T1000 (cell line): ENCODE results near the gene ST3GAL2.

Experiments used
- DNase-seq: peaks from one replicate; lab custom pipeline; 2025; ENCODE audit warnings: mixed read lengths; lab: John Stamatoyannopoulos, UW

Gene ST3GAL2, protein sequence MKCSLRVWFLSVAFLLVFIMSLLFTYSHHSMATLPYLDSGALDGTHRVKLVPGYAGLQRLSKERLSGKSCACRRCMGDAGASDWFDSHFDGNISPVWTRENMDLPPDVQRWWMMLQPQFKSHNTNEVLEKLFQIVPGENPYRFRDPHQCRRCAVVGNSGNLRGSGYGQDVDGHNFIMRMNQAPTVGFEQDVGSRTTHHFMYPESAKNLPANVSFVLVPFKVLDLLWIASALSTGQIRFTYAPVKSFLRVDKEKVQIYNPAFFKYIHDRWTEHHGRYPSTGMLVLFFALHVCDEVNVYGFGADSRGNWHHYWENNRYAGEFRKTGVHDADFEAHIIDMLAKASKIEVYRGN

DNA sequence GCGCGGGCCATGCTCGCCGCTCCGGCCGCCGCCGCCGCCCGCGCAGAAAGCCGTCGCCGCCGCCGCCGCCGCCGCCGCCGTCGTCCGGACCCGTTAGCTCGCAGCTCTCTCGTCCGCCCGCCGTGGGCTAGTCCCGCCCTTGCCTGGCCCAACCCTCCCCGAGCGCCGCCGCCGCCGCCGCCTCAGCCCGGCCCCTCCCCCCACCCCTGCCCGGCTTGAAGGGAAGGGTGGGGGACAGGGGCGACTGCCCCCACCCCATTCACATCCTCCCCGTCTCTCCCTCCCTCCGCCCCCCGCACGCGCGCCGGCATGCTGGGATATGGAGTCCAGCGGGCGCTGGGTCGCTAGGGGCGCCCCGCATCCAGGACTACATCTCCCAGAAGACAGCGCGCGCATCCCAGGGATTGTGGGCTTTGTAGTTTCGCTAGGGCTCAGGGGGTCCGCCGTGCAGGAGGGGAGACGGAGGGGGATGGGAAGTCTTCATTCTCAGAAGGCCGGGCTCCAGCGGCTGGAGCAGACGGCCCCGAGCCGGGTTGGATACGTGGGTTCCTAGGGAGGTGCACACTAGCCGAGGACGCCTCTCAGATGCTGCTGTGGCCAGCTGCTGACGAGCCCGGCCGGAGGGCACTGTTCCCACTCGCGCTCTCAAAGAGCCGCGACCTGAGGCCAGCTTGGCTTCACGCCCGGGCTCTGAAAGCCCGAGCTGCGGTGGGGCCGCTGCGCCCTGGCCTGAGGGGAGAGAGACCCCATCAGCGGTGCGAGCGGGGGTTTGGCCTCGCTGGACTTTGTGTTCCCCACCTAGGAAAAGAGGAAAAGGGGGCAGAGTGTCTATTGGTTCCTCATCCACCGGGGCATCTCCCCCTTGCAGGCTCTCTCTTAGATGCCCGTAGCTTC lies at the start of gene ST3GAL2:
Gene ST3GAL2, minus strand, starts transcription at position 132 of the 894 bp plus-strand sequence. CDS start 40,570 bp downstream, outside the sequence.
- DNase-seq = peak; percentile 75

DNA sequence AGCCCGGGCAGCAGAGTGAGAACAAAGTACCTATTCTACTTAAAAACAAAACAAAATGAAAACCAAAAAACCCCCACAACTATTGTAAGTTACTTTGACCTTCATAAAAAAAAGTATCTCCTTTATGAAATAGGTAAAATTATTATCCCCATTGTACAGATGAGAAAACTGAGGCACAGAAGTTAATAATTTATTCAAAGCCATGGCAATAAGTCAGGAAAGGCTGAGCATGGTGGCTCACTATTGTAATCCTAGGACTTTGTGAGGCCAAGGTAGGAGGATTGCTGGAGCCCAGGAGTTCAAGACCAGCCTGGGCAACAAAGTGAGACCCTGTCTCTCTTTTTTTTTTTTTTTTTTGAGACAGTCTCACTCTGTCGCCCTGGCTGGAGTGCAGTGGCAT lies 46.0 kb upstream of the ST3GAL2 start:
- no peak for DNase-seq

DNA sequence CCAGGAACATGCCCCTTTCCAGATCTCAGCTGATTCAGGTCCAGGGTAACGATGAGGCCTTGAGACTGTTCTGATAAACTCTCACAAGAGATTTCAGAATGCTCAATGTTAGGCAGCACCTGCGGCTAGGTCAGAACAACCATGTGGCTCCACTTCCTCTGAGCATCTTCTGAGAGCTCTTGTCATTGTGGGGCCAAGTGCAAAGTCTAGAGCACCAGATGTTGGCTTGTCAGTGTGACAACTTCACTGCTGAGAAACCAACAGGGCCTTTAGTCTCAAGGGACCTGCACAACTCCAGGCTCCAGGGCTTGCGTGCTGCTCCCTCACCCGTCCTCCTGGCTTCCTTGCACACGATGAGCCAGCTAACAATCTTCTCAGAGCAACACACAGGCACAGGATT lies 44.5 kb upstream of the ST3GAL2 start:
- DNase-seq = no peak

DNA sequence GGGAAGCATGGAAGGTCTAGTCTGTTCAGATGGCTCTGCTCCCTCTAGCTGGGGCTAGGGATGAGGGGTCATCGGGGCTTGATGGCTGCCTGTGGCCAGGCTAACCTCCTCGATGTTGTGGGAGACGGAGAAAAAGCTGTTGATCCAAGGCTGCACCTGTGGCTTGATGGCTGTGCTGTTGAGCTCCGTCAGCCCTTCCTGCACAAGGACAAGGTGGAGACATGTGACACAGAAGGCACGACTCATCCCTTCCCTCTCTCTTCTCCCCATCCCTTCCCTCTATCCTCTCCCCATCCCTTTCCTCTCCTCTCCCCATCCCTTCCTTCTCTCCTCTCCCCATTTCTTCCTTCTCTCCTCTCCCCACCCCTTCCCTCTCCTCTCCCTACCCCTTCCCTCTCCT lies 43.7 kb upstream of the ST3GAL2 start:
- DNase-seq = no peak

DNA sequence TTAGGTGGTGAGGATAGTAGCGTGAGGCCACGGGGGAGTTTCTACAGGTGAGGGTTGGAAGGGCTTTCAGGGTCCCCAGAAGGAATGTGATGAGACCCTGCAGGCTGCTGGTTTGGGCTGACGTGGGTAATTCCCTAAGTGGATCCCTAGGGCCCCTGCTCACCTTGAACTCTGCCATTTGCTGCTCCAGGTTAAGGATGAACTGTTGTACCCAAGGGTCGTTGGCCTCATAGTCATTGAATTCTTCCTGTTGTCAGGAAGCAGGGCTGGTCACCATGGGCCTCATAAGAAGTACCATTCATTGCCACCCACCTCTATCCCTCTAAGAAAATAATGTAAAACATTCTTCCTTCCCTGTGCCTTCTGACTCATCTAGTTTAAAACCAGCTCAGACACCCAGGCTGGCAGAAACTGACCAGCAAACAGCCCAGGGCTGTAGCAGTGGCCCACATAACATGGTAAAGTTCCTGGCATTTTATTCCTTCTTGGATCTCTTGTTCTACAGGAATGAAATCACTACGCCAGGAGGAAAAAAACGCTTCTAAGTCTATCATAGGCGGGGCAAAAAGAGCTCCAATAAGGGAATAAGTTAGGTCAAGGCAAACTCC lies 43.1 kb upstream of the ST3GAL2 start:
- DNase-seq = peak; percentile 12

DNA sequence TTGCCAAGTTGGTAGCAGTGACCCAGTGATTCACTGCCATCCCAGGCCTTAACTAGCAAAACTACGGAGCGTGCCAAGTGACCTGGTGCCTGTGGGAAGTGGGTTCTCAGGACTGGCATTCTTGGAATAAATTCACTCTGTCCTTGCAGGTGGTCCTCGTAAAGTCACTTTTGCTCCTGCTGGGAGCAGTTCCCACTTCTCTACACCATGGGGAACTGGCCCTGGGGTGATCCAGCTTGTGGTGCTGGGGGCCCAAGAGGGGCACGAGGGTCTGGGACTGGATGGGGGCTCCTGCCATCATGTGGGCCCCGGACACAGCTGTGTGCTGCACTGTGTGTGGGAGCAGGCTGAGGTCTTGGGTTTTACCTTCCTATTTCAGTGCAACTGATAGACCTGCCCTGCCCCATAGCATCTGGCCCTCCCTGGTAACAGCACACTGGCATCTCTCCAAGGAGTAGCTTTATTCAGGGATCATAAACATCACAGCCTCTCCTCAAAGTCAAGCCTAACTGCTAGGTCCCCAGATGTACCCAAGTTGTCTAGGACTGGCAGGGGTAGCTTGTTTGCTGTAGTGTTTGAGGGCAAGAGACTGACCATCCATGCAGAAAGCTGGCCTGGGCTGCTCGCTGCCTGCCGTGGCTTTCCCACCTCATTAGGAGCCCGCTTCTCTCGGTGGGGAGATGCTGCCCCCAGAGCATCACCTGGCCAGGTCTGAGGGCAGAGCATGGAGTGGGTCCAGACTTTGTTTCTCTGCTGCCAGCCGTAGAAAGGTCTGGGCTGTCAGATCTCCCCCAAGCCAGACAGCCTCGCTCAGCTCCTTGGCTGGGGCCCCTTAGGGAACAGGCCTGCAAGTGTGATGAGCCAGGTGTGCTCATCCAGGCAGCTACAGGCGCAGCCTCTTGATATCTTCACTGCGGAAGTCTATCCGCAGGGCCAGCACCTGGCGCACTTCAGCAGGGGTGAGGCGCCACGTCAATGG lies 41.5 kb upstream of the ST3GAL2 start:
- DNase-seq = no peak

DNA sequence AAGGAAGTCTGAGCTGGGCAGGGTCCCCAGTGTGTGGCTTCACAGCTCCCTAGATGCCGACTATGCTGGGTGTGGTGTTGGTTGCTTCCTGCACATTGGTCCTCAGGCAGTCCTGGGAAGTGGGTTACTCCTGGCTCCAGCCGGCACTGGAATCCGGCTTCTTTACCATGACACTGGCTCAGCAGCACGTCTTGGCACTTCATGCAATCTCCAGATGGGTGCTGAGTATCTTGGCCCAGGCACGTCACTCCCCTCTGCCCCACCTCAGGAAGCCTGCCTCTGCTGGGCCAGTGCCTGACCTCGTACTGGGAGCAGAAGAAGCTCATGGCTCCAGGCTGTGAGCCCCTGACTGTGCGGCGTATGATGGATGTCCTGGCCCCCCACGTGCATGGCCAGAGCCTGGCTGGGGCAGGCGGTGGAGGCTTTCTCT lies 40.0 kb upstream of the ST3GAL2 start:
- no peak for DNase-seq

DNA sequence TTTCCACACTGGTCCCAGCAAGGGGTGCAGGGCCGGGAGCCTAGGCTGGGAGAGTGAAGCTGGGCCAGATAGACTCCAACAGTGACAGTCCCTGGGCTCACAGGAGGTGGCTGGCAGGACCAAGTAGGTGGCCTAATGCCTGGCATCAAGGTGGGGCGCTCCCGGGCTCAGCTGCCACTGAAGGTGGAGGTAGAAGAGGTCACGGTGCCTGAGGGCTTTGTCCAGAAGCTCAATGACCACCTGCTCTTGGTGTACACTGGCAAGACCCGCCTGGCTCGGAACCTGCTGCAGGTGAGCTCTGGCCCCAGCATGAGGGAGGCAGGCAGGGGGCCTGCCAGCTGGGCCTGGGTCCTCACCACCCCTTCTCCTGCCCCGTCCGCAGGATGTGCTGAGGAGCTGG lies 39.3 kb upstream of the ST3GAL2 start:
- DNase-seq = no peak

DNA sequence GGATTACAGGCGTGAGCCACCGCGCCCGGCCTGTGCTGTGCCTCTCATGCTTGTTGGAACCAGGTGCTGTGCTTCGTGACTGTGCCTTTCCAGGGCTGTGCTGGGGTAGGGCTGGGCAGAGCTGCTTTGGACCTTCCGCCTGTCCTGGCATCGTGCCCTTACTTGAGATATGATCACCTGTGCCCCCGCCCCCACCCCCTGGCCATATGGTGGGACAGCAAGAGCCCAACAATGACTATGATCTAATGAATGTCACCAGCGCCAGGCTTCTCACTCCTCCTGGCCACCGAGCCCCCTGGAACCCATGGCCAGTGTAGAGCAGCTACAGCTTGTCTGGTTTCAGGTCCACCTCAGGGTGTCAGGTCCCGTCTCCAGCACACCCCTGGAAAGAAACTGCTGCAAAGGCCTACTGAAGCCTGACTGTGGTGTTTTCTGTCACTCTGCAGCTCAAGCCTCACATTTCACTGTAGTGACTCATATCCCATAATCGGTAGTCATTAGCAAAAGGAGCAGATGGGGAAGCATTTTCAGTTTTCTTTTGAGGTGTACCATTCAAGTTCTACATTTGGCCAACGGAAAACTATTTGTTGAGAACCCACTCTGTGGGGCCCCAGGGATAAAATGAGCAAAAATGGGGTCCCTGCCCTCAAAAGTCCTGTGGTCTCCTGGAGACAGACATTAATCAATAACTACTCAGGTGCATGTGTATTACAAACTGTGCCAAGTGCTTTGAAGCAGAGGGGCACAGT lies 37.5 kb upstream of the ST3GAL2 start:
- DNase-seq = no peak

DNA sequence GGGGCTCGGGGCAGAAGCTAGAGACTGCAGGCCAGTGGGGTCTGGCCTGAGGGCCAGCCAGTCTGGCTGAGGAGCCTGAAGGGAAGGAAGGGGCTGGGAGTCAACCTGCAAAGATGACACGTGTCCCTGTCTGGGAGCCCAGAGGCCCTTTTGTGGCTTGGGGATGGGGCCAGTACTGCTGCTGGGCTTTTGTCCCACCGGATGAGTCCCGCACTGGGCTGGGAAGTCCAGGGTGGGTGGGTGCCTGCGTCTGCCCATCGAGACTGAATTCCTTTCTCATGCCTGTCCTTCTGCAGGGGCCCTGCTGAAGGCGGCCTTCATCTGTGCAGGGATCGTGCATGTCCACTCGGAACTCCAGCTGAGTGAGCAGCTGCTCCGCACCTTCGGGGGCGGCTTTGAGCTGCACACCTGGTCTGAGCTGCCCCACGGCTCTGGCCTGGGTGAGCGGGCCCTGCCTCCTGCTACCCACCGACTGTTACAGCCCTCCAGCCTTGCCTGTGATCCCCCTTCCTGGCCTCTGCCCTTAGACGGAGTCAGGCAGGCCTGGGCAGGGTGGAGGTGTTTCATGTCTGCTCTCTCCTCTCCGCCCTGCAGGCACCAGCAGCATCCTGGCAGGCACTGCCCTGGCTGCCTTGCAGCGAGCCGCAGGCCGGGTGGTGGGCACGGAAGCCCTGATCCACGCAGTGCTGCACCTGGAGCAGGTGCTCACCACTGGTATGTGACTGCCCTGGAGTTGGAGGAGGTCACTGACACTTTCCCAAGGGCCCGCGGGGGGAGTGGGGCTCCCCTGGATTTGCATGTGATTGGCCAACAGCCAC lies 36.4 kb upstream of the ST3GAL2 start:
- DNase-seq = no peak

DNA sequence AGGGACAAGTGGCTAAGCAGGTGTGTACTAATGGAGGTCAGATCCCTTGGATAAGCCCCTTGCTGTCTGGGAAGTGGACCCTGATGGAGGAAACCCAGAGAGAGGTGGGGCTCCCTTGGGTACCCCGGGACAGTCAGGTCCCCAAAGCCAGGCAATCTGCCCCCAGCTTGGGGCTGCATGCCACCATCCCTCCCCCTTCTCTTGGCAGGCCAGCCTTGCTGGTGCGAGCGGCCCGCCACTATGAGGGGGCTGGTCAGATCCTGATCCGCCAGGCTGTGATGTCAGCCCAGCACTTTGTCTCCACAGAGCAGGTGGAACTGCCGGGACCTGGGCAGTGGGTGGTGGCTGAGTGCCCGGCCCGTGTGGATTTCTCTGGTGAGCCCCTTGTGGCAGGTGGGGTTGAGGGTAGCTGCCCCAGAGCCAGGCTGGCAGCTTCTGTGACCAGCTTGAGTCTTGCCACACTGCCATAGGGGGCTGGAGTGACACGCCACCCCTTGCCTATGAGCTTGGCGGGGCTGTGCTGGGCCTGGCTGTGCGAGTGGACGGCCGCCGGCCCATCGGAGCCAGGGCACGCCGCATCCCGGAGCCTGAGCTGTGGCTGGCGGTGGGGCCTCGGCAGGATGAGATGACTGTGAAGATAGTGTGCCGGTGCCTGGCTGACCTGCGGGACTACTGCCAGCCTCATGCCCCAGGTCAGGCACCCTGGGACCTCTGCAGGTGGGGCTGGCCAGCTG lies 35.6 kb upstream of the ST3GAL2 start:
- no peak for DNase-seq

DNA sequence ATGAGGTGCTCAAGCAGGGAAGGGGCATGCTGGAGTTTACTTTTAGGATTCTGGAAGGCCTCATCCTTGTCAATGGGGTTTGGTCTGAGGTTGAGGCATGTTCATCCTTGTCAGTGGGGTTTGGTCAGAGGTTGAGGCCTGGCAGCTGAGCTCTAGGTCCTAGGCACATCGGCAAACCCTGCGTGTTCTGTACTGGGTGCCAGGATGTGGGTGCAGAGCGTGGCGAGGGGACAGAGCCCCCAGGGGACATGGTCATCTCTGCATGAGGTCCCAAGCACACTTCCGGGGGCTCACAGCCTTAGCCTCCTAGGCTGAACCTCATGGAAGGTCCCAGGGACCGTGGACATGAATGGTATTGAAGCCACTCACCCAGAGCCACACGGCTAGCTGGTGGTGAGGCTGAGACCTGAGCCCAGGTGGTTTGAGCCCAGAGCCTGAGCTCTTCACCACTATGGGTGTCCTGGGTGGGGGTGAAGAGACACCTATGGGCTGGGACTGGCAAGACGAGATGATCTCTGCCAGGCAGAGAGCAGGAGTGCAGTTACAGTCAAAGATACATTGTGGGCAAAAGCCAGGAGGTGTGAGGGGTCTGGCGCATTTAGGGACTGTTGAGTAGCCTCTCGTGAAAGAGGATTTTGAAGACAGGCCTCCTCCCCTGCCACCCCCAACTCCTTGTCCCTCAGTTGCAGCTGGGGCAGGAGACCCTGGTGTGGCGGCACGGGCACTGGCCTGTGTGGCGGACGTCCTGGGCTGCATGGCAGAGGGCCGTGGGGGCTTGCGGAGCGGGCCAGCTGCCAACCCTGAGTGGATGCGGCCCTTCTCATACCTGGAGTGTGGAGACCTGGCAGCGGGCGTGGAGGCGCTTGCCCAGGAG lies 34.8 kb upstream of the ST3GAL2 start:
- DNase-seq = no peak

DNA sequence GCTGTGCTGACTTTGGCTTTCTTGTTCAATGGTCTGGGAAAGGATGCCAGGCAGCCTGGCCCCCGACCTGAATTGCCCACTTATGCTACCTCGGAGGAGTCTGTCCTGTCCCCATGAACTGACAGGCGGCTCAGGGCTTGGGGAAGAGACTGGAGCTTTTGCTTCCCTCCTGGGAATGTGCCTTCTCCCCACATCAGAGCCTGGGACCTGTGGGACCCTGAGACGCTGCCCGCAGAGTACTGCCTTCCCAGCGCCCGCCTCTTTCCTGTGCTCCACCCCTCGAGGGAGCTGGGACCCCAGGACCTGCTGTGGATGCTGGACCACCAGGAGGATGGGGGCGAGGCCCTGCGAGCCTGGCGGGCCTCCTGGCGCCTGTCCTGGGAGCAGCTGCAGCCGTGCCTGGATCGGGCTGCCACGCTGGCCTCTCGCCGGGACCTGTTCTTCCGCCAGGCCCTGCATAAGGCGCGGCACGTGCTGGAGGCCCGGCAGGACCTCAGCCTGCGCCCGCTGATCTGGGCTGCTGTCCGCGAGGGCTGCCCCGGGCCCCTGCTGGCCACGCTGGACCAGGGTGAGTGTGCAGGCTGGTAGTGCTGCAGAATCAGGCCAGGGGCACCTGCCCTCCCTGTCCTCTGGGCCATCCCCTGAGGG lies 34.0 kb upstream of the ST3GAL2 start:
- no peak for DNase-seq

DNA sequence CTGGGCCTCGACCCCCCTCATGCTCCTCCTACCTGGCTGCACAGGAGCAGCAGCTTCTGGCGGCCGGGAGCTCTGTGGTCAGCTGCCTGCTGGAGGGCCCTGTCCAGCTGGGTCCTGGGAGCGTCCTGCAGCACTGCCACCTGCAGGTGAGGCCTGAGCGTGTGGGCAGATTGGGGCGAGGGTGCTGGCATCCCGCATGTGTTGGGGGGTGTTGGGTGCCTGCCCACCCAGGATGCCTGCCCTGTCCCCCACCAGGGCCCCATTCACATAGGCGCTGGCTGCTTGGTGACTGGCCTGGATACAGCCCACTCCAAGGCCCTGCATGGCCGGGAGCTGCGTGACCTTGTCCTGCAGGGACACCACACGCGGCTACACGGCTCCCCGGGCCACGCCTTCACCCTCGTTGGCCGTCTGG lies 32.0 kb upstream of the ST3GAL2 start:
- DNase-seq = no peak

DNA sequence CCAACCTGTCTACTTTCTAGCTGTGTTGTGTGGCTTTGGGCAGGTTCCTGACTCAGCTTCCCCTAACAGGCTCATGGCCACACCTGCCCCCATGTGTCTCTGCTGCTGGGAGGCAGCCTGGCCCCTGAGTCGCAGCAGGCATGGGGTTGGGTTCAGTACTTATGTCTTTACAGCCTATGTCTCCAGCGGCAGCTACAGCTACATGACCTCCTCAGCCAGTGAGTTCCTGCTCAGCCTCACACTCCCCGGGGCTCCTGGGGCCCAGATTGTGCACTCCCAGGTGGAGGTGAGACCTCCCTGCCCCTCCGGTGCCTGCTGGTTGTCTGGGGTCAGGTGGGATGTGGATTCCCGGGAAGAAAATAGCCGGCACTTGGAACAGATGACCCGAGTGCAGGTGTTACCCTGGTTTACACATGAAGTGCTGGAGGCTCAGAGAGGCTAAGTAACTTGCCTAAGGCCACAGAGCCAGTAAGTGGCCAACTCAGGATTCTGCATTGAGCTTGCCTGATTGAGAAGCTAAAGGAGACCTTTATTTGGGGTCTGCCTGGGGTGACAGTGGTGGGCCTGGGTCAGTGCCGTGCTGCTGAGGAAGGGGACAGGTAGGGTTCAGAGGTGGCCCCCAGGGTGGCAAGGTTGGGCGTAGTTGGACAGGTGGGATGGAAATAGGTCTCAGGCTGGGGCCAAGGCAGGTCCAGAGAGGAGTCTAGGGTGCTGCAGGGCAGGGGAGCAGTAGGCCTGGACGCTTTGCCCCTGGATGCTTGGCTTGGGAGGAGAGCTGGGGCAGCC lies 31.4 kb upstream of the ST3GAL2 start:
- no peak for DNase-seq

DNA sequence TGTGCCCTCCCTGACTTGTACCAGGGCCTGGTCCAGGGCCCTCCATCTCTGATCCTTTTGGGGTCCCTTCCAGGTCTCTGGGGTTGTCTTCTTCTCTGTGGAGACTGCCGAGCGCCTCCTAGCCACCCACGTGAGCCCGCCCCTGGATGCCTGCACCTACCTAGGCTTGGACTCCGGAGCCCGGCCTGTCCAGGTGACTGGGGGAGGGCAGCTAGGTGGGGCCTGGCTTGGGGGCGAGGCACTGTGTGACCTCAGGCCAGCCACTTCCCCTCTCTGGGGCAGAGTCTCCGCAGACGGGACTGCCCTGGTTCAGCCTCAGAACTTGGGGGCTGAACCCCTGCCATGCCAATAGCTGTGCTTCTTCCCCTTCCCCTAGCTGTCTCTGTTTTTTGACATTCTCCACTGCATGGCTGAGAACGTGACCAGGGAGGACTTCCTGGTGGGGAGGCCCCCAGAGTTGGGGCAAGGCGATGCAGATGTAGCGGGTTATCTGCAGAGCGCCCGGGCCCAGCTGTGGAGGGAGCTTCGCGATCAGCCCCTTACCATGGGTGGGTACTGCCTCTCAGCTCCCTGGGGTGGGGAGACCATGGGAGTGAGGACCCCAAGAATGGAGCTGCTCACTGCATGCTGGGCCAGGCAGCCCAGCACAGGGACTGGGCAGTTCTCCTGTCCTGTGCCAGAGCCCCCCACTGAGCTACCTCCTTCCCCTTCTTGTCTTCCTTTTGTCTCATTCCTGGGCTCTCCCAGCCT lies 30.1 kb upstream of the ST3GAL2 start:
- no peak for DNase-seq
